T follicular helper cell (primary cell): ENCODE data around the gene RALGPS1.
"Not testable (repeated sequence)": the region's sequence is repeated elsewhere in the genome, so short reads cannot be mapped to it uniquely, and the experiment has no call there.

Source experiments
- DNase-seq: peaks from one replicate; pipeline ENCODE4 v3.0.0-alpha.2; 2020; ENCODE audit warnings: low read depth

RALGPS1 gene

DNA sequence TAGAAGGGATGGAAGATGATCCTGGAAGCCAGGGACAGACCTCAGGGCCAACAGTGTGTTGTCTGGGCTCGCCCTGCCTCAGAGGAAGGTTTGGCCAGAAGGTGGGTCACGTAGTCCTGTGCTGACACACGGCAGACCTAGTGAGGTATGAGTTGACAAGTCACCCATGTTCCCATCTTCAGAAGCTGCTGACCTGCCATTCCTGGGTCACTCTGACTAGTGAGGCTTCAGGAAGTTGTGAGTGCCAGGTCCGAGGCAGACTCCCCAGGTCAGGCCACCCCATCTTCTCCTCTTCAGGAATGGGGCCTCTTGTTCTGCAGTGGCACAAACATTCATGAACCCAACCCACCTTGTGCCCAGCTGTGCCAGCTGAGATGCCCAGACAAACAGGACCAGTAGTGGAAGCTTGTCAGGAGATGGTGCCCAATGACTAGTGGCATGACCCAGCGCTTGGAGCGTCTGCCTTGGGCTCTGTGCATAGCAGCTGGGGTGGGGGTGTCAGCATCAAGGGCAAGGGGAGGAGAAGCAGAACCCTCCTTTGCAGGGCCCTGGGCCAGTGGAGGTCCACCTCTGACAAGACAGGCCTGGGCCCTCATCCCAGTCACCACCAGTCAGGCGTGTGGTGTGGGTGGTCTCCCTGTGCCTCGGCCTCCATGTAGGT, 224.6 kb downstream of the RALGPS1 start:
- DNase-seq = no peak

DNA sequence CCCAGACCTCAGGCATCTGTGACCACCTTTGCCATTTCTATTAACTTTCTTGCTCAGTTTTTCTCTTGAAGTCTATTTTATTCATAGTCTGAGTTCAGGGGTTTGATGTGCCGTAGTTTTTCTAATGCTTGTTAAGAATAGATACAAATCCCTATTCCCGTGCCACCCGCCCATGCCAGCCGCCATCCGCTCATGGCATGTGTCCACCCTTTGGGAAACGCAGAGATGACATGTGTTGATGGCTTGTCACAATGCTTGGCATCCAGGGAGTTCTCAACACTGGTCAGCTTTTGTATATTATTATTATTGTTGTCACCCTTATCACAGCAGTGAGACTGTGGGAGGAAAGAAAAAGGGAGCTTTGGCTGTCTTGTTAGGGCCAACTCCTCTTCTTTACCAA, 225.2 kb downstream of the RALGPS1 start:
- no peak for DNase-seq

DNA sequence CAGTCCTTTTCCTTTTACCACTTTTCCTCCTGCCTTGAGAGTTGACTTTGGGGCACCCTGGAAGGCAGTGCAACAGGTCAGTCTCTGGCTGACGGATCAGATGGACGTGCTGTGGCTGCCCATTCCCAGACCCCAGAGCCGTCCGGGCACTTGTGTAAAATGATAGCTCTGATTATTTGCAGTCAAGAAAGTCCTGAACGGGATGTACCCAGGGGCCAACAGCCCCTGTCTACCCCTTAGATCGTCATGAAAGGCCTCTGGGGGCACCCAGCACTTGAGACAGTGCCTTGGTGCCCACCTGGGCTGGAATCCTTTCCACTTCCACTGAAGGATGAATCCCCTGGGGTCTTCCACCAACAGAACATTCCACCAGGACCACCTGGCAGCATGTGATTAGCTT, 225.6 kb downstream of the RALGPS1 start:
- DNase-seq = no peak

DNA sequence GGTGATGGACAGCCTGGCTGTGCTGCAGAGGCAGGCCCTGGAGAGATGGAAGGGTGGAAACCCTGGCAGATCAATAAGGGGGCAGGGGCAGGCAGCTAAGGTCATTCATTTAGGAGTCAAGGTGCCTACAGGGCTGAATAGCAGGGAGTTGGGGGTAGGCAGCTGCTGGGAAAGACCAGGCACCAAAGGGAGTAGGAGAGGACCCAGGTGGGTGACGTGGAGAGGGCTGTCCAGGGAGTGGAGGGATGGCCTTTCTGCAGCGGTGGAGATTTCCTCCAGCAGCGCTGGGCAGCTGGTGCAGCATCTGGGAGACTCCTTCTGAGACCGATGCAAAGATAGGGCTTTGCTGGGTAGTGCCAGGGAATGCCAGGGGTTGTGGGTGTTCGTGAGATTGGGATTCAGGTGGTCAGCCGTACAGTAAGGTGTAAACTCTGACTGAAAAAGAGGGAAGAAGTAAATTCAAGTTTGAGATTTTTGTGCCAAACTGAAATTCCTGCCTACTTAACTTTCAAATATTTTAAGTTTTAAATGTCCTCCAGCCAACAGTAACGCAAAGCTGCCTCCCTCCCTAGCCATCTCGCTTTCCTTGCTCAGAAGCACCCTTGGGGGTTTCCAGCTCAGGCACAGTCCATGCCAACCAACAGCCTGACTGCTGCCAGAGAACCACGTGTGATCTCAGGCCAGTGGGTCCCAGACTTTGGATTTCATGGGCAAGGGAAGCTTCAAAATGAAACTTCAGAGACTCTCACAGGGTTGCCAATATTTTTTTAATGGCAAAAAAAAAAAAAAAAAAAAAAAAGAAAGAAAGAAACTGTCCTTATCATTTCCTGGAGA, 226.5 kb downstream of the RALGPS1 start:
- DNase-seq = no peak

DNA sequence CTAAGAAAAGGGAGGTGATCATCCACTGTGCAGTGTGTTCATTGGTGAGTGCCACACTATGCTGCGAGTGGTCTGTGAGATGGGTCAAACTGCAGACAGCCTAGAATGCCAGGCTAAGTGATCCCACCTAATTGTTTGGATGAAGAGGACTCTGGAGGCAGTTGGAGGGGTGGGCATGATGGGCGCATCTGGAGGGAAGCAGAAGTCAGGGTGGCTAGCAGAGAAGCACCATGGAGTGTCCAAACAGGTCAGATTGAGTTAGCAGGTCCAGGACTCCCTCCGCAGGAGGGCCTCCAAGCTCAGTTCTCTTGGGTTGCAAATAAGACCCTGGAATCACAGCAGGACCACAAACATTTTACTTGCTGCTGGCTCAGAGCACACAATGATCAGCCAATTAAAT, 227.7 kb downstream of the RALGPS1 start:
- DNase-seq = no peak

DNA sequence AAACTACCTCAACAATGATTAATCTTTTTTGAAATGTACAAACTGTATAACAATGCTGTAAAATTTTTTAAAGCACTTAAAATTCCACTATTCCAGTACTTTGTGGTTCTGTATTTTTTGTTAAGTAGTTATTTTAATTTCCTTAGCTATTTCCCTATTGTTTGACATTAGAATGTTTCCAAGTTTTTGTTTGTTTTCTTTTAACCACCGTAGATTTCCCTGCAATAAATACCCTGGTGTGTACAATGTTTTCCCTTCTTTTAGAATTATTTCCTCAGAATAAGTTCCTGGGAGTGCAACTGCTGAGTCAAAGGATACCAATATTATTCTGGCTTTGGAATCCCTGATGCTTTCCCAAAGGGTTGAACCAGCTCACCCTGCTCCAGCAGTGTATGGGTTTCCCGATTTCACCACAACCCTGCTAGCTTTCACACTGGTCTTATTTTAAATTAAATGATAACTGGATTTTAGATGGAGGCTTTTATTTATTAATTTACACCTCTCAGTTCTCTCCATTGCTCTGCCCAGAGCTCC, 228.4 kb downstream of the RALGPS1 start:
- DNase-seq = no peak

DNA sequence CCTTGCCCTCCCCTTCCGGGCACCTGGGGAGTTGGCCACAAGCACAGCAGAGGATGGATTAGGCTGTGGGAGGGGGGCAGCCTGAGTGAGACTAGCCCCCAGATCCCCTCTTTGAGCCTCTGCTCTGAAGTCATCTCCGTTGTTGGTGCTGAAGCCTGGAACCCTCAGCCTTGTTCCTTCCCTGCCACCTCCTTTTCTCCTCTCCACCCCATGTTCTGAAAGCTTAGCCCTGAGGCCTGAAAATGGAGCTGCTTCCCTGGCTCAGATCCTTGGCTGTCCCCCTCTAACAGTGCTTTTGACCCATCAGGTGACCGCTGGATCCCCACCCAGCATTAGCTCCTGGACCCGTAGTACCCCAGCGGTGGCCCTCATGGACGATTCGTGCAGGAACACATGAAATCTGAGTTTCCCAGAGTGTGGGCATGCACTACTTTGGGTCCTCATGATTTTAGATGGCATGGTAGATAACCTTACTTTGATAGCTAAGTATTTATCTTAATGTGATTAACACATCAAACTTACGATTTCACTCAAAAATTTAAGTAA, 229.4 kb downstream of the RALGPS1 start:
- DNase-seq = no peak

DNA sequence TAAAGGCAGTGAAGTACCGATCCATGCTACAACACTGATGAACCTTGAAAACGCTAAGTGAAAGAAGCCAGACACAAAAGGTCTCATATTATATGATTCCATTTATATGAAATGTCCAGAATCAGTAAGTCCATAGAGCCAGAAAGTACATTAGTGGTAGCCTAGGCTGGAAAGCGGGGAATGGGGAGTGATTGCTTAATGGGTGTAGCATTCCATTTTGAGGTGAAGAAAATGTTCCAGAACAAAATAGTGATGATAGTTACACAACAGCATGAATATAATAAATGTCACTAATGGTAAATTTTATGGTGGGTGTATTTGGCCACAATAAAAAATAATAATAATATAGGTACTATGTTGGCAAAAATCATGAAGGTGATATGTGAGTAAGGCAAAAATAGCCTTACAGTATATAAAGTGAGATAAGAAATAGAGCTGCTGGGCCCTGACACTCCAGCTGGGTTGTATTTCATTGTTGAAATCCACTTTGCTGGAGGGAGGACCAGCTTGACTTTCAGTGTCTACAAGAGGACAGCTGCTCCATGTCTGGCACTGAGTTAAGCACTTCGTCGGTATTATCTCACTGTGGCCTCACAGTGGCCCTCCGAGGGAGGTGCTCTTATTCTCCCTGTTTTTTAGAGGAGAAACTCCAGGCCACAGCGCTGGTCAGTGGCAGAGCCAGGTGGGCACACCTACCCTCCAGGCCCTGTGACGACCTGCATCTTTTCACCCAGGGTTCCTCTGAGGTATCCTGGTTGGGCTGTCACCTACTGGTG, 230.3 kb downstream of the RALGPS1 start:
- DNase-seq = no peak

DNA sequence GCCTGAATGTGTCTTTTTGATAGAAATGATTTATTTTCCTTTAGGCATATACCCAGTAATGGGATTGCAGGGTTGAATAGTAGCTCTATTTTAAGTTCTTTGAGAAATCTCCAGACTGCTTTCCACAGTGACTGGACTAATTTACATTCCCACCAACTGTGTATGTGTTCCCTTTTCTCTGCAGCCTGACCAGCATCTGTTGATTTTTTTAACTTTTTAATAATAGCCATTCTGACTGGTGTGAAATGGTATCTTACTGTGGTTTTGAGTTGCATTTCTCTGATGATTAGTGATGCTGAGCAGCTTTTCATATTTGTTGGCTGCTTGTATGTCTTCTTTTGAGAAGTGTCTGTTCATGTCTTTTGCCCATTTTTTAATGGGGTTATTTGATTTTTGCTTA, 232.3 kb downstream of the RALGPS1 start:
- not testable (repeated sequence) for DNase-seq

DNA sequence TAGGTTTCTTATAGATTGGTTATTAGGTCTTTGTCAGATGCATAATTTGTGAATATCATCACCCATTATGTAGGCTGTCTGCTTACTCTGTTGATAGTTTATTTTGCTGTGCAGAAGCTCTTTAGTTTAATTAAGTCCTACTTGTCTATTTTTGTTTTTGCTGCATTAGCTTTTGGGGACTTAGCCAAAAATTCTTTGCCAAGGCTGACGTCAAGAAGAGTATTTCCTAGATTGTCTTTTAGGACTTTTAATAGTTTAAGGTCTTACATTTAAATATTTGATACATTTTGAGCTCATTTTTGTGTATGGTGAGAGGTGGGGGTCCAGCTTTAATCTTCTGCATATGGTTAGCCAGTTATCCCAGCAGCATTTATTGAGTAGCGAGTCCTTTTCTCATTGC, 232.7 kb downstream of the RALGPS1 start:
- no peak for DNase-seq

DNA sequence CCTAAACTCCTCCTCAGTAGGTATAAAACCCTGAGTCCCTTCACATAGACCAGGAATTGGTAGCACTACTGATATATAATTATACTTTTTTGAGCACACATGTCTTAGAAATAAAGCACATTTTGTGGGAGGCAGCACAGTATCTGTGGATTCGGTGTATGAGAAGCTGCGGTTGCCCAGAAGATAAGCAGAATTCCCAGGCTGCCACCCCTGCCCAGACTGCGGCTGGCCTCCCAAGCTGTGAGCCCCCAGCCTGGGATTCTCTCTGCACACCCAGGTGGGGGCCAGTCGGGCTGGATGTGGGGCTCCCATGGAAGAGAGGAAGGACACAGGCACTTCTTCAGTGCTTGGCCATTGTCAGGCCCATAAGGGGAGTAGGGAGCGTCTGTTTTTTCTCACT, 233.4 kb downstream of the RALGPS1 start:
- DNase-seq = no peak

DNA sequence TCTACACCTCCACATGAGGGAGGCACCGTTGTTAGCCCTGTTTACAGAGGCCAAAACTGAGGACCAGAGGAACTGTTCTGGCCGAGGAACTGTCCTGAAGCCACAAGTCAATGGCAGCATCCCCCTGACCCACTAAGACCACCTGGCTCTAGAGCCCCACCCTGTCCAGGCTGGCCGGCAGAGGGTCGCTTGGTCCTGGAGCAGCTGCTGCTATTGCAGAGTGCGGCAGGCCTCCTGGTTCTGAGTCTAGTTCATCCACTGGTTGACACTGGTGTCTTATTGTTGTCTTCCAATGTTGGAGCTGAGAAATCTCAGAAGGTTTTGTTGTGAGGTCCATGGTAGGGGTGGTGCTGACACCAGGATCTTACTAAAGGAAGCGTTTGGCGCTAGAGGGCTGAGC, 234.4 kb downstream of the RALGPS1 start:
- DNase-seq = no peak

DNA sequence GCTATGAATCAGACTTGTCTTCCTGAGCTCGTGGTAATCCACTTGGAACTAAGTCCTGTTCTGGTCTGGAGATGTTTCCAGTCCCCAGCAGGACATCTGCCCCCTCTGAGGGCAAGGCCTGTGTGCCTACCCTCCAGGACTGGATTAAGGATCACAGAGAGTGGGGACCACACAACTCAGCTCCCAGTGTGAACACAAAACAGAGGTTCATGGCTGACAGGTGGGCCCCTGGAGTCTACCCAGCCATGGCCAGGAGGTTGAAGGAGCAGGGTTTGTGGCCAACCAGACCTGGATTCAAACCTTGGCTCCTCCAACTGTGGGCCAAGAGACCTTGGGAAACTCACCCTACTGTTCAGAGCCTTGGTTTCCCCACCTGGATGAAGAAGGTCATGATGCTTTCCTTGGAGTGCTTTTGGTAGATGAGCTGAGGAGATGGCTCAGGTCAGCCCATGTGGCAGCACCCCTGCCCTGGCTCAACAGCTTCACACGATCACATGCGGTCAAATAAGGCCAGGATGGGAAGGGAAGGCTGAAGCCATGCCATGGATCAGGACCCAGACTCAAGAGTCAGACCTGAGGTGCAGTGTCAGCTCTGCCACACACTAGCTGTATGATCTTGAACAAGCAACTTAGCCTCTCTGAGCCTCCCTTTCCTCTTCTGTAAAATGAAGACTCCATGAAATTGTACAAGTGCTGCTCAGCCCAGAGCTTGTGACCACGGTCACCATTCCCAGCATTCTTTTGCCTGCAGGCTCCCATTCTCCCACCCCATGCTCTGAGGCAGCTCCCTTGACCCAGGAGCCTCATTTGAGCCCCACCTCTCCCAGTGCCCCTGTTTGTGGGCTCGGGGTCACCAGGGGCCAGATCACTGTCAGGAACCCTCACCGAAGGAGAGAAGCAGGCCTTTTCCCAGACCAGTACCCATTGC, 235.1 kb downstream of the RALGPS1 start:
- no peak for DNase-seq

DNA sequence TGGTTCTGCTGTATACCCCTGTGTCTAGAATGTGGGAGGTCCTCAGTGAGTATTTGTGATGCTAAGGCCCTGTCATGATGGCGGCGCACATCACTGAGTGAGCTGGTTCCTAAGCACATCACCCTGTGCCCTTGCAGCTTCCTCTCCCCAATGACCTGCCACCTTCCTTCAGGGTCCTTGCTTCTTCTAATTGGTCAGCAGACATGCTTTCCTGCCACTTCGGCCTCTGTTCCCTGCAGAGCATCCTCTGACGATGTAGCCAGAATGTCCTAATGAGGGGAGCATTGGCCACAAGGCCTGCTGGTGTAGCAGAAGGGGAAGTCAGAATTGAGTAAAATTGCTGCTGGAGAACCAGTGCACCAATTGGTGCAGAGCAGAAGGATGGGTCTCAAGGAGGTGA, 238.9 kb downstream of the RALGPS1 start:
- DNase-seq = no peak

DNA sequence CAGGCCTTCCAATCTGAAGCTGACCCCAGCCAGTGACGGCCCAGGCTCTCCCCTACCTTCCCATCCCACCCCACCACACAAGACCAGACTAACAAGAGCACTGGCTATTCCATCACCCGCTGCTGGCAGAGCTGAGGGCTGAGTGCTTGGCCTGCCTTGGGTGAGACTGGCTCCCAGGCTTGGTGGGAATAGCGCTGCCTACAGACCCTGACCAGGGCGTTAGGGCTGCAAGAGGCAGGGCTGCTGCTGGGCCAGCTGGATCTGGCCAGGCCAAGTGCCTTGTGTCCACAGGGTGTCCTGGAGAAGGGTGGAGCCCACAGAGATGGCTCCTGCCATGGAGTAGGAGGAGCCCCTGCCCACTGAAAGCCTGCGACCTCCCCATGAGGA, 239.4 kb downstream of the RALGPS1 start:
- DNase-seq = no peak

DNA sequence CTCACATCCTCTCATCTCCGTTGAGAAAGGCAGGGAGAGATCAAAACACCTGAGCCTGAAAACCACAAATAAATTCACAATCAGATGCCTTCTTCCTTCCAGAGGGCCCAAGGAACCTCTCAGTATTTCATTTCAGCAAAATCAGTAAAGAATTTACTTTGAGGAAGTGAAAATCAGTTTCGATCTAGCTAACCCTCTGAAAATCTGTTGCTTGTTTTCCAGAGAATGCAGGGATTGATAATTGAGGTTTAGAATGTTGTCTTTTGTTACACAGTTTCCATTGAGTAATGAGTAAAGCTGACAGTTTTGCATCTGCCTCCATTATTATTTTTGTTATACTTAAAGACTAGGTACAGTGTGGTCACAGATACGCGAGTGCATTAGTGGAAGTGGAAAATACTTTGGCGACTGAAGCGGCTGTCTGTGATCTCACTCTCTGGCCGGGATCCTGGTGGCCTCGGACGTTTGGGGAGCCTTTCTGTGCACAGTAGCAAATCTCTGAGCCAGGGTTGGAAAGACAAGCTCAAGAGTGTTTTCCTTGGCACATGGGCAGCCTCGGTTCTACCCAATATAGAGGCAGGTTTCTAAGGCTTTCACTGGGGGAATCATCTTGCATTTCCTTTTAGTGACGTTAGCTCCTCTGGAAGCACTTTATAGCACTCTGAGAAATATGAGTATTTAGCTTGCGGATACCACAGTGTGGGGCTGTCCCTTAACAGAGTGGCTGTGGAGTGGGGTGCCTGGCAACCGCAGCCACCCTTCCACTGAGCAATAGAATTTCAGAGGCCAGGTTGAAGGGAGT, 240.0 kb downstream of the RALGPS1 start:
- no peak for DNase-seq

DNA sequence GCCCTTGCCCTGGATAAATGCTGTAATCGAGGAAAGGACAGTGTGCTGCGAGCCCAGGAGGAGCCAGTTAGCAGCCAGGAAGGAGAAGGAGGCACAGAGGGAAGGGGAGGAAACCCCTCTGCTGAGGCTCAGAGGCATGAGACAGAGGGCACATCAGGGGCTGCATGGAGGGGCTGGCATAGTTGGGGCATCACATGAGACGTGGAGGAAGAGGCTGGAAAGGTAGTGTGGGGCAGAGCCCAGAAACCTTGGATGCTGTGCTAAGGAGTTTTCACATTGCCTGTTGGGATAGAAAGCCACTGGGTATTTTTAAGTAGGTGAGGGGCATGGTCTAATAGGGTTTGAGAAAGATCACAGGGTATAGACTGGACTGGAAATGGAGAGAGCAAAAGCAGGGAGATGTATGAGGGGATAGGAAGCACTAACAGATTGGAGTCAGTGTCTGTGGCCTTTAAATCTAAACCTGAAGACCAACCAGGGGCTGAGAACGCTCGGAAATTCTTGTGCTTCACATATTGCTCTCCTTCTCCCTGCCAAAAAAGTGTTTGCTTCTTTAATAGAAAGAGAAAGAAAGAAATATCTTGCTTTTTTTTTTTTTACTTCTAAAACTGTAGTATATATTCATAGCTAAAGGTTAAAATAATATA, 240.9 kb downstream of the RALGPS1 start:
- DNase-seq = no peak

DNA sequence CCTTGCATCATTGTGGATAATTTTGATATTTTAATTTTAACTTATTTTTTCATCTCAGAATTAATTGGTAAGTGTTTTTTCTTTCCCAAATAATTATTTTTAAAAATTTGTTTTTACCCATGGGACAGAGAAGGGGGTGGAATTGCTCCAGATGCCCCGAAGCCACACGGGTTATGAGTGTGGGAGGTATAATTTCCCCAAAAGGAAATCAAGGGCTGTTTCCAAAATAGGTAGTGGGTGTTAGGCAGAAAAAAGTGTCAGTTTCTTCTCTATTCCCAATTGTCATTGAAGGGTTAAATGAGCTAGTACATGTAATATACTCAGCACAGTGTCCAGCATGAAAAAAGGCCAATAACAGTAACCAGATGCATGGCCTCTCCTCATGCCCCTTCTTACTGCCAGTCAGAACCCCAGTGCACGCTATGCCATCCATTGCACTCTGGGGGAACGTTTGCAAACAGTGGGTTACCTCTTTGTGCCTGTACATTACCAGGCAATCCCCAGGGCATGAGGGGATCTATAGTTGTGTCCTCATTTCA, 244.3 kb downstream of the RALGPS1 start:
- DNase-seq = no peak

DNA sequence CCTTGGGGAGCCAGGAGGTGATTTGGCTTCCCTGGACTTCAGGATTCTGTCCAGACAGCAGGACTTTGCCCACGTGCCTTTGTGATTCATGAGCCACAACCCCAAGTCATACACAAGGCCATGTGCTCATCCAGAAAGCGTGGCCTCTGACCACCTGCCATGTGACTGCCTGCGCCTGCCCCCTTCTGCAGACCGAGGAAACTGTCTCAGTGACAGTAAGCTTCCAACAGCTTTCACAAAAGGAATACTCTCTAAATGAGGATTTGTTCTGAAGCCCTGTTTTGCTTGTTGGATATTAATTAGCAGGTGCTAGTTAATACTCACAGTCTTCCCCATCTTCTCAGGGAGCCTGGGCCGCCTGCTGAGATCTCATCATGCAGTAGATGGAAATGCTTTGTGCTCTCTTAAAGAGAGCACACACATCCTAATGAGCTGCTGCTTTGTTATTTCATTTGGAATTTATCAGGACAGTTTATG, 244.8 kb downstream of the RALGPS1 start:
- DNase-seq = no peak
